ENCODE data around the gene ADARB2.

GRCh38 chr10:1574719-1575118 is 162.6 kb downstream of the ADARB2 start:
- TF ChIP-seq, protein P1, sequence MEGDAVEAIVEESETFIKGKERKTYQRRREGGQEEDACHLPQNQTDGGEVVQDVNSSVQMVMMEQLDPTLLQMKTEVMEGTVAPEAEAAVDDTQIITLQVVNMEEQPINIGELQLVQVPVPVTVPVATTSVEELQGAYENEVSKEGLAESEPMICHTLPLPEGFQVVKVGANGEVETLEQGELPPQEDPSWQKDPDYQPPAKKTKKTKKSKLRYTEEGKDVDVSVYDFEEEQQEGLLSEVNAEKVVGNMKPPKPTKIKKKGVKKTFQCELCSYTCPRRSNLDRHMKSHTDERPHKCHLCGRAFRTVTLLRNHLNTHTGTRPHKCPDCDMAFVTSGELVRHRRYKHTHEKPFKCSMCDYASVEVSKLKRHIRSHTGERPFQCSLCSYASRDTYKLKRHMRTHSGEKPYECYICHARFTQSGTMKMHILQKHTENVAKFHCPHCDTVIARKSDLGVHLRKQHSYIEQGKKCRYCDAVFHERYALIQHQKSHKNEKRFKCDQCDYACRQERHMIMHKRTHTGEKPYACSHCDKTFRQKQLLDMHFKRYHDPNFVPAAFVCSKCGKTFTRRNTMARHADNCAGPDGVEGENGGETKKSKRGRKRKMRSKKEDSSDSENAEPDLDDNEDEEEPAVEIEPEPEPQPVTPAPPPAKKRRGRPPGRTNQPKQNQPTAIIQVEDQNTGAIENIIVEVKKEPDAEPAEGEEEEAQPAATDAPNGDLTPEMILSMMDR (IDR thresholded peaks at IDR 0.05): no peak
- no peak for TF ChIP-seq EZH2phosphoT487 (IDR thresholded peaks at IDR 0.05; ENCODE audit: borderline replicate concordance, low read depth)
